HEK293 (cell line): ENCODE results near the gene REM2.

Experiments
- ATF2 ChIP-seq: fragments of 450-650 bp; formaldehyde crosslinking; IDR thresholded peaks from 2 replicates; pipeline ENCODE4 v1.5.1; 2016; ENCODE audit warnings: missing biosample characterization, missing genetic modification characterization, low read depth
- FEZF1 ChIP-seq: fragments of 450-650 bp; formaldehyde crosslinking; IDR thresholded peaks from 2 replicates; pipeline ENCODE4 v1.5.1; 2016; ENCODE audit warnings: missing biosample characterization, missing genetic modification characterization
- GLIS2 ChIP-seq: fragments of 450-650 bp; formaldehyde crosslinking; IDR thresholded peaks from 2 replicates; pipeline ENCODE4 v1.5.1; 2016; ENCODE audit warnings: missing biosample characterization, missing genetic modification characterization
- HIC1 ChIP-seq: fragments of 450-650 bp; formaldehyde crosslinking; IDR thresholded peaks from 2 replicates; pipeline ENCODE4 v1.5.1; 2016; ENCODE audit warnings: missing biosample characterization, missing genetic modification characterization
- HOXC10 ChIP-seq: sonication (generic); formaldehyde crosslinking; IDR thresholded peaks from 2 replicates; pipeline ENCODE4 v1.8.1; 2023; ENCODE audit warnings: mild to moderate bottlenecking, missing genetic modification reagents
- MEIS1 ChIP-seq: sonication (generic); formaldehyde crosslinking; IDR thresholded peaks from 2 replicates; pipeline ENCODE4 v1.8.1; 2022; ENCODE audit warnings: missing genetic modification reagents, mild to moderate bottlenecking, borderline replicate concordance
- MYNN ChIP-seq: fragments of 450-650 bp; formaldehyde crosslinking; IDR thresholded peaks from 2 replicates; pipeline ENCODE4 v1.5.1; 2016; ENCODE audit warnings: missing biosample characterization, missing genetic modification characterization, borderline replicate concordance
- REPIN1 ChIP-seq: fragments of 450-650 bp; formaldehyde crosslinking; IDR thresholded peaks from 2 replicates; pipeline ENCODE4 v1.5.1; 2017; ENCODE audit warnings: missing biosample characterization, missing genetic modification characterization, low read depth
- SETDB1 ChIP-seq: IDR thresholded peaks from one replicate; pipeline ENCODE4 v1.6.1; 2017; ENCODE audit warnings: mild to moderate bottlenecking, low read length, moderate library complexity, mixed read lengths; ENCODE audit not compliant: insufficient read length
- TSHZ1 ChIP-seq: fragments of 450-650 bp; formaldehyde crosslinking; IDR thresholded peaks from 2 replicates; pipeline ENCODE4 v1.5.1; 2016; ENCODE audit warnings: missing biosample characterization, missing genetic modification characterization, borderline replicate concordance
- ZBTB8A ChIP-seq: fragments of 450-650 bp; formaldehyde crosslinking; IDR thresholded peaks from 2 replicates; pipeline ENCODE4 v1.5.1; 2016; ENCODE audit warnings: missing biosample characterization, missing genetic modification characterization
- ZFP3 ChIP-seq: fragments of 450-650 bp; formaldehyde crosslinking; IDR thresholded peaks from 2 replicates; pipeline ENCODE4 v1.5.1; 2016; ENCODE audit warnings: low read depth, missing biosample characterization, missing genetic modification characterization
- ZNF175 ChIP-seq: fragments of 450-650 bp; formaldehyde crosslinking; IDR thresholded peaks from 2 replicates; pipeline ENCODE4 v1.5.1; 2016; ENCODE audit warnings: missing biosample characterization, missing genetic modification characterization
- ZNF214 ChIP-seq: fragments of 450-650 bp; formaldehyde crosslinking; IDR thresholded peaks from 2 replicates; pipeline ENCODE4 v1.5.1; 2017; ENCODE audit warnings: missing biosample characterization, mild to moderate bottlenecking, missing genetic modification characterization, borderline replicate concordance
- ZNF221 ChIP-seq: fragments of 450-650 bp; formaldehyde crosslinking; IDR thresholded peaks from 2 replicates; pipeline ENCODE4 v1.5.1; 2017; ENCODE audit warnings: missing biosample characterization, missing genetic modification characterization, borderline replicate concordance
- ZNF223 ChIP-seq: fragments of 450-650 bp; formaldehyde crosslinking; IDR thresholded peaks from 2 replicates; pipeline ENCODE4 v1.5.1; 2016; ENCODE audit warnings: missing biosample characterization, missing genetic modification characterization
- ZNF354C ChIP-seq: fragments of 450-650 bp; formaldehyde crosslinking; IDR thresholded peaks from 2 replicates; pipeline ENCODE4 v1.5.1; 2016; ENCODE audit warnings: missing biosample characterization, missing genetic modification characterization, low read depth, borderline replicate concordance
- ZNF394 ChIP-seq: fragments of 450-650 bp; formaldehyde crosslinking; IDR thresholded peaks from 2 replicates; pipeline ENCODE4 v1.5.1; 2016; ENCODE audit warnings: missing biosample characterization, missing genetic modification characterization, mild to moderate bottlenecking, moderate library complexity, borderline replicate concordance
- ZNF473 ChIP-seq: fragments of 450-650 bp; formaldehyde crosslinking; IDR thresholded peaks from 2 replicates; pipeline ENCODE4 v1.5.1; 2017; ENCODE audit warnings: missing biosample characterization, missing genetic modification characterization
- ZNF529 ChIP-seq: fragments of 450-650 bp; formaldehyde crosslinking; IDR thresholded peaks from 2 replicates; pipeline ENCODE4 v1.5.1; 2017; ENCODE audit warnings: missing genetic modification characterization, missing biosample characterization; ENCODE audit not compliant: insufficient replicate concordance
- ZNF549 ChIP-seq: fragments of 450-650 bp; IDR thresholded peaks from 2 replicates; pipeline ENCODE4 v1.5.1; 2018; ENCODE audit warnings: missing biosample characterization, missing genetic modification characterization, mild to moderate bottlenecking, inconsistent platforms, moderate library complexity
- ZNF670 ChIP-seq: fragments of 450-650 bp; formaldehyde crosslinking; IDR thresholded peaks from 2 replicates; pipeline ENCODE4 v1.5.1; 2016; ENCODE audit warnings: missing biosample characterization, missing genetic modification characterization, low read depth
- ZNF843 ChIP-seq: fragments of 450-650 bp; formaldehyde crosslinking; IDR thresholded peaks from 2 replicates; pipeline ENCODE4 v1.5.1; 2016; ENCODE audit warnings: missing biosample characterization, missing genetic modification characterization
- ZSCAN30 ChIP-seq: fragments of 450-650 bp; IDR thresholded peaks from 2 replicates; pipeline ENCODE4 v1.5.1; 2018; ENCODE audit warnings: missing biosample characterization, mild to moderate bottlenecking, missing genetic modification characterization, moderate library complexity
- TF ChIP-seq, protein P1 (sequence below): fragments of 450-650 bp; formaldehyde crosslinking; IDR thresholded peaks from 2 replicates; pipeline ENCODE4 v1.5.1; 2016; ENCODE audit warnings: missing biosample characterization, missing genetic modification characterization
- TF ChIP-seq, protein P2 (sequence below): fragments of 450-650 bp; formaldehyde crosslinking; IDR thresholded peaks from 2 replicates; pipeline ENCODE4 v1.5.0; 2017; ENCODE audit warnings: missing biosample characterization, missing genetic modification characterization, borderline replicate concordance
- TF ChIP-seq, protein P3 (sequence below): fragments of 450-650 bp; formaldehyde crosslinking; IDR thresholded peaks from 2 replicates; pipeline ENCODE4 v1.5.1; 2016; ENCODE audit warnings: missing biosample characterization, missing genetic modification characterization, borderline replicate concordance

REM2 gene

DNA sequence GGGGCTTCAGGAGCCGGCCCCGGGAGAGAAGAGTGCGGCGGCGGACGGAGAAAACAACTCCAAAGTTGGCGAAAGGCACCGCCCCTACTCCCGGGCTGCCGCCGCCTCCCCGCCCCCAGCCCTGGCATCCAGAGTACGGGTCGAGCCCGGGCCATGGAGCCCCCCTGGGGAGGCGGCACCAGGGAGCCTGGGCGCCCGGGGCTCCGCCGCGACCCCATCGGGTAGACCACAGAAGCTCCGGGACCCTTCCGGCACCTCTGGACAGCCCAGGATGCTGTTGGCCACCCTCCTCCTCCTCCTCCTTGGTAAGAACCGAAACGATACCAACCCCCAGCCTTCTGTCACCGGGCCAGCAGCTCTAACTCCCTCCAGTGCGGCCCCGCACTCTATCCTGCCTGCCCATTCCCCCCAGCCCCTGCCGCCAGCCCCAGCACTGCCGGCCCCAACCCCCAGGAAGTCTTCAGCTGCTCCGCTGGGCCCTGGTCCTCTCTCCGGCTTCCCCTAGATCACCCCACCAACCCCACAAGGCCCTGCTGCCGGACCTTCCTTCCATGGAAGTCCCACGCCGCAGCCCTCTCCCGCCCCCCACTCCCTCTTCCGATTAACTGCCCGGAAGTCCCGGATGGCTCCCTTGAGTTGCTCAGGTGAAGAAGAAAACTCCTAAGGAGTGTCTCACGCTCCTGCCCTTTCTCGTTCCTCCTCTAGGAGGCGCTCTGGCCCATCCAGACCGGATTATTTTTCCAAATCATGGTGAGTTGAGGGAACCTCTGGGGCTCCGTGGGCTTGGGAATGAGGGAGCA is 10.8 kb upstream of the REM2 start (continued):
- TF ChIP-seq, protein P1, sequence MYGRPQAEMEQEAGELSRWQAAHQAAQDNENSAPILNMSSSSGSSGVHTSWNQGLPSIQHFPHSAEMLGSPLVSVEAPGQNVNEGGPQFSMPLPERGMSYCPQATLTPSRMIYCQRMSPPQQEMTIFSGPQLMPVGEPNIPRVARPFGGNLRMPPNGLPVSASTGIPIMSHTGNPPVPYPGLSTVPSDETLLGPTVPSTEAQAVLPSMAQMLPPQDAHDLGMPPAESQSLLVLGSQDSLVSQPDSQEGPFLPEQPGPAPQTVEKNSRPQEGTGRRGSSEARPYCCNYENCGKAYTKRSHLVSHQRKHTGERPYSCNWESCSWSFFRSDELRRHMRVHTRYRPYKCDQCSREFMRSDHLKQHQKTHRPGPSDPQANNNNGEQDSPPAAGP (tag by site-specific recombination), result no peak; the same call in 1 of the 2 replicates
- TF ChIP-seq ZNF473 (tag by site-specific recombination) (no peak), ZNF843 (no peak), ZNF354C (no peak), ZNF175 (tag by site-specific recombination) (no peak), REPIN1 (tag by site-specific recombination) (no peak), ZNF214 (no peak), ZNF670 (tag by site-specific recombination) (no peak), MEIS1 (no peak), ZNF394 (tag by site-specific recombination) (no peak; the same call in 1 of the 2 replicates), ZSCAN30 (tag by site-specific recombination) (0 out of 2 replicates have a peak, but pooled peaks have one; percentile 8), TSHZ1 (no peak), ZBTB8A (tag by site-specific recombination) (no peak), MYNN (tag by site-specific recombination) (no peak), HOXC10 (CRISPR knock-in tag) (no peak), ZNF221 (no peak), SETDB1 (no peak), GLIS2 (peak; percentile 86), FEZF1 (tag by site-specific recombination) (no peak), ZNF549 (tag by site-specific recombination) (no peak), ATF2 (no peak), ZNF529 (tag by site-specific recombination) (no peak), ZNF223 (tag by site-specific recombination) (no peak), HIC1 (tag by site-specific recombination) (no peak), ZFP3 (tag by site-specific recombination) (no peak)
- TF ChIP-seq, protein P2, sequence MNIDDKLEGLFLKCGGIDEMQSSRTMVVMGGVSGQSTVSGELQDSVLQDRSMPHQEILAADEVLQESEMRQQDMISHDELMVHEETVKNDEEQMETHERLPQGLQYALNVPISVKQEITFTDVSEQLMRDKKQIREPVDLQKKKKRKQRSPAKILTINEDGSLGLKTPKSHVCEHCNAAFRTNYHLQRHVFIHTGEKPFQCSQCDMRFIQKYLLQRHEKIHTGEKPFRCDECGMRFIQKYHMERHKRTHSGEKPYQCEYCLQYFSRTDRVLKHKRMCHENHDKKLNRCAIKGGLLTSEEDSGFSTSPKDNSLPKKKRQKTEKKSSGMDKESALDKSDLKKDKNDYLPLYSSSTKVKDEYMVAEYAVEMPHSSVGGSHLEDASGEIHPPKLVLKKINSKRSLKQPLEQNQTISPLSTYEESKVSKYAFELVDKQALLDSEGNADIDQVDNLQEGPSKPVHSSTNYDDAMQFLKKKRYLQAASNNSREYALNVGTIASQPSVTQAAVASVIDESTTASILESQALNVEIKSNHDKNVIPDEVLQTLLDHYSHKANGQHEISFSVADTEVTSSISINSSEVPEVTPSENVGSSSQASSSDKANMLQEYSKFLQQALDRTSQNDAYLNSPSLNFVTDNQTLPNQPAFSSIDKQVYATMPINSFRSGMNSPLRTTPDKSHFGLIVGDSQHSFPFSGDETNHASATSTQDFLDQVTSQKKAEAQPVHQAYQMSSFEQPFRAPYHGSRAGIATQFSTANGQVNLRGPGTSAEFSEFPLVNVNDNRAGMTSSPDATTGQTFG, result no peak
- TF ChIP-seq, protein P3, sequence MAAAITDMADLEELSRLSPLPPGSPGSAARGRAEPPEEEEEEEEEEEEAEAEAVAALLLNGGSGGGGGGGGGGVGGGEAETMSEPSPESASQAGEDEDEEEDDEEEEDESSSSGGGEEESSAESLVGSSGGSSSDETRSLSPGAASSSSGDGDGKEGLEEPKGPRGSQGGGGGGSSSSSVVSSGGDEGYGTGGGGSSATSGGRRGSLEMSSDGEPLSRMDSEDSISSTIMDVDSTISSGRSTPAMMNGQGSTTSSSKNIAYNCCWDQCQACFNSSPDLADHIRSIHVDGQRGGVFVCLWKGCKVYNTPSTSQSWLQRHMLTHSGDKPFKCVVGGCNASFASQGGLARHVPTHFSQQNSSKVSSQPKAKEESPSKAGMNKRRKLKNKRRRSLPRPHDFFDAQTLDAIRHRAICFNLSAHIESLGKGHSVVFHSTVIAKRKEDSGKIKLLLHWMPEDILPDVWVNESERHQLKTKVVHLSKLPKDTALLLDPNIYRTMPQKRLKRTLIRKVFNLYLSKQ (tag by site-specific recombination), result no peak
